ENCODE data around the gene MCEE.

DNA sequence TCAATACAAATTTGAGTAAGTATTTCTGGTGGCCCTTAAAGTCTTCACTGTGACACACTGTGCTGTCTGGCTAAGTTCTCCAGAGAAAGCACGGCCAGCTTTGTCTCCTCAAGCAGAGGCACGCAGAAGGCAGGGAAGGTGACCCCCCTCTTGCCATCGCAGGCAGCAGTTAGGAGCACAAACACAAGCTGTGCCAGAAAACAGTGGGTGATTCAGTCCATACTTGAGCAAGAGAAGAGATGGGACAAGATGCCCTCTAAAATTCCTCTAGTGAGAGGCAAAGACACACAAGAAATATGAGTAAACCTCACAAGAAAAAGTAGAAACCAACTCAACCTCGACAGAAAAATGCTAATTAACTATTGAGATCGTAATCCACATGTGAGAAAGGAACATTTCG, 9.8 kb downstream of the MCEE start:
- TF ChIP-seq, protein P1, sequence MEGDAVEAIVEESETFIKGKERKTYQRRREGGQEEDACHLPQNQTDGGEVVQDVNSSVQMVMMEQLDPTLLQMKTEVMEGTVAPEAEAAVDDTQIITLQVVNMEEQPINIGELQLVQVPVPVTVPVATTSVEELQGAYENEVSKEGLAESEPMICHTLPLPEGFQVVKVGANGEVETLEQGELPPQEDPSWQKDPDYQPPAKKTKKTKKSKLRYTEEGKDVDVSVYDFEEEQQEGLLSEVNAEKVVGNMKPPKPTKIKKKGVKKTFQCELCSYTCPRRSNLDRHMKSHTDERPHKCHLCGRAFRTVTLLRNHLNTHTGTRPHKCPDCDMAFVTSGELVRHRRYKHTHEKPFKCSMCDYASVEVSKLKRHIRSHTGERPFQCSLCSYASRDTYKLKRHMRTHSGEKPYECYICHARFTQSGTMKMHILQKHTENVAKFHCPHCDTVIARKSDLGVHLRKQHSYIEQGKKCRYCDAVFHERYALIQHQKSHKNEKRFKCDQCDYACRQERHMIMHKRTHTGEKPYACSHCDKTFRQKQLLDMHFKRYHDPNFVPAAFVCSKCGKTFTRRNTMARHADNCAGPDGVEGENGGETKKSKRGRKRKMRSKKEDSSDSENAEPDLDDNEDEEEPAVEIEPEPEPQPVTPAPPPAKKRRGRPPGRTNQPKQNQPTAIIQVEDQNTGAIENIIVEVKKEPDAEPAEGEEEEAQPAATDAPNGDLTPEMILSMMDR (IDR thresholded peaks at IDR 0.05): no peak
- TF ChIP-seq EZH2phosphoT487 (IDR thresholded peaks at IDR 0.05) (no peak), EZH2 (IDR thresholded peaks at IDR 0.05) (no peak)
